DMS 273 treated with DMSO at 0.1 percent for 48 hours (cell line): ENCODE measurements around the gene GATA3.

Experiments
- DNase-seq: peaks from one replicate; lab custom pipeline; 2025; lab: John Stamatoyannopoulos, UW

The GATA3 gene

GRCh38 chr10:8051109-8051821 lies 3.2 kb upstream of the GATA3 start:
- no peak for DNase-seq

- no peak for DNase-seq
Observed at GRCh38 chr10:8051851-8052257, 2.6 kb upstream of the GATA3 start.

- no peak for DNase-seq
Observed at GRCh38 chr10:8052341-8052955, 2.0 kb upstream of the GATA3 start.

GRCh38 chr10:8052956-8053445 lies 1.5 kb upstream of the GATA3 start:
- DNase-seq, result no peak

GRCh38 chr10:8053446-8054243 lies 843 bp upstream of the GATA3 start:
- DNase-seq, result no peak

- DNase-seq, result no peak
Observed at GRCh38 chr10:8054244-8054493, 319 bp upstream of the GATA3 start.

- DNase-seq, result no peak
Observed at GRCh38 chr10:8055420-8056349, 1.2 kb downstream of the GATA3 start.

DNA sequence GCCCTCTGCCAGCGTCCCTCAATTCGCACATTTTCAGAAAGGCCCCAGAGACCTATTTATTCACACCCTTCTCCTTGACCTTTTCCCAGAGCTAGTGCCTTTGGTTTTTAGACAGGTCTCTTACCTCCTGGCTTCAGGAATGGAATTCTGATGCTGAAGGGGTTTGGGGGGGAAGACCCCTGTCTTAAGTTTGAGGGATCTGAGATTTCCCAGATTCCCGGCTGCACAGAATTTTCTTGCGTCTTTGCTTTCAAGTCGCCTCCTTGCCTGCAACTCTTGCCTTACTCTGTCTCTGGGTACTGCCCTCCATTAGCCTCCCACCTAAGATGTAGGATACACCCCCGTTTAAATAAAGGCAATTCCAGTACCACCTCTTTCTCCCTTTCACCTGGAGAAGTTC lies 1.9 kb downstream of the GATA3 start:
- DNase-seq, result no peak

DNA sequence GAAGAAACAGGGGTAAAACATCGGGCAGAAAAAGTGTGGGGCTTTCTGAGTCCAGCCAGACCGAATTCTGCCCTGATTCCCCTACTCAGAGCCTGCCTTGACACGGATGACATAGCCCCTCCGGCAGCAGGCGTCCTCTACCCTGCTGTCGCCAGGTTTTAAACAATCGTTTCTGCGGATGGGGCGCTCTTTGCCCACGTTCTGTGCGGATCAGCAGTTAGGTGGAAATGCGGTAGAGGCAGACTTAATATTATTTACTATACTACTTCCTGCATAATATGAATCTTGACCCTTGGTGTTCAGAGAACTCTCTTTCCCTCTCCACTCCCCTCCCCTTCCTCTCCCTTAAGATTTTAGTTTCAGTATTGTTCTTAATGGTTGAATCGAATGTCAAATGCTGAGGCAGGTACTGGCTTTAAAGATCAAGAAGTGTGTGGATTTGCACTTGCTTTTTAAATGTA lies 2.4 kb downstream of the GATA3 start:
- DNase-seq, result no peak

- no peak for DNase-seq
Observed at GRCh38 chr10:8057636-8058273, 3.3 kb downstream of the GATA3 start.

GRCh38 chr10:8058274-8059111 lies 4.0 kb downstream of the GATA3 start:
- no peak for DNase-seq

DNA sequence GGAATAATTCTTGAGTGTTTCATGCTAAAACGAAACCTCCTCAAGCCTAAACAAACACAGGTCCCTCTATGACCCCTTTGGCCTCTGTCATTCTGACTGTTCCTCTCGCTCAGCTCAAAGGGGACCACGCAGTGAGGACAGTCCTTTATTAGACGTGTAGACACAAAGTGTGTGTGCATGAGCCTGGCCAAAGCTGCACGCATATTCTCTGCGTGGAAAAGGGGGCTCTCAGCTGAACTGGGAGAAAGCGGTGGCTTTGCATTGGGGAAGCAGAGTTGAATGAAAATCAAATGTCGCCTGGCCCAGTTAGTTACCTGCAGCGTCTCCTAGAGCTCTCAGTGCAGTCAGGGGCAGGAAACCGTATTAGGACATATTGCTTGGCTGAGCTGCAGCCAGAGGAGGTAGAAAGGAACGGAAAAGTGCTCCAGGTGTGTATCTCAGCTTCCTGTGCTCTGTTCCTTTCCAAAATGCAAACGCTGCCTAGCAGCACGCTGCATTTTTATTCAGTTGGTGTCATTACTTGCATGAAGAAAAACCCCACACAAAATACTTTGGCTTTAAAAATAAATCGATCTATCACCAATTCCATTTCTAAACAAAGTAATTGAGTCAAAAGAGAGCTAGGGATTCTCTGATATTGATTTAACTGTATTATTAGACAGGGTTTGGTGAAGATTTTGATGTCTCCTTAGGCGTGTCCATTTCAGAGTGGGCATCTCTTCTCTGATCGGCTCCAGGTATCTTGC lies 4.9 kb downstream of the GATA3 start:
- no peak for DNase-seq

DNA sequence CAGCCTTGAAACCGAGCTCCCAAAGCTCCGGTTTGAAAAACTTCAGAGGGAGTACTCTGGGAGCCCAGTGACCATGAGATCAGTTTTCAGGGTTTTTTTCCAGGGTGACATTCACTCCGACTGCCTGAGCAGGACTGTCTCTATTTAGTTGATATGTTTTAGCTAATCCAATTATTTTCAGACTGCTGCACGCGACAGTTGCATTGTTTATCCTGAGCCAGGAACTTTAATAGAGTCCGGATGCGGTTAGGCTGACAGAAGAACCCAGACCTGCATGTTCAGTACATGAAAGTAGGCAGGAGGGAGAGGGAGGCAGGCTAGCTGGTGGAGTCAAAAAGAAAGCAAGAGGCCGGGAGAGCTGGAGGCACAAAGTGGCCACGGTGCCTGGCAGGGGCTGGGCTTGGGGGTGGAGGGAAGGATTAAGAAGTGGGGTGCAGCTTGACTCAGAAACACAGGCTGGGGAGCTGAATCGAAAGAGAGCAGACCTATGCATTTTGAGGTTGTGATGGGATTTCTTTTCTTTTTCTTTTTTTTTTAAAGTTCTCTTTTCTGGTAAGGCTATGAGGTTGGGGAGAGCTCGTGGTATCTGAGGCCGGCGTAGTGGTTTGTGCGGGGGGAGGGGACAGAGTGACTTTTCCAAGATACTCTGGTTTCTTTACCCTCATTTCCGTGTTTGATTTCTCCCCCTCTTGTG lies 5.7 kb downstream of the GATA3 start:
- no peak for DNase-seq

GRCh38 chr10:8060704-8061121 lies 6.2 kb downstream of the GATA3 start:
- no peak for DNase-seq

DNA sequence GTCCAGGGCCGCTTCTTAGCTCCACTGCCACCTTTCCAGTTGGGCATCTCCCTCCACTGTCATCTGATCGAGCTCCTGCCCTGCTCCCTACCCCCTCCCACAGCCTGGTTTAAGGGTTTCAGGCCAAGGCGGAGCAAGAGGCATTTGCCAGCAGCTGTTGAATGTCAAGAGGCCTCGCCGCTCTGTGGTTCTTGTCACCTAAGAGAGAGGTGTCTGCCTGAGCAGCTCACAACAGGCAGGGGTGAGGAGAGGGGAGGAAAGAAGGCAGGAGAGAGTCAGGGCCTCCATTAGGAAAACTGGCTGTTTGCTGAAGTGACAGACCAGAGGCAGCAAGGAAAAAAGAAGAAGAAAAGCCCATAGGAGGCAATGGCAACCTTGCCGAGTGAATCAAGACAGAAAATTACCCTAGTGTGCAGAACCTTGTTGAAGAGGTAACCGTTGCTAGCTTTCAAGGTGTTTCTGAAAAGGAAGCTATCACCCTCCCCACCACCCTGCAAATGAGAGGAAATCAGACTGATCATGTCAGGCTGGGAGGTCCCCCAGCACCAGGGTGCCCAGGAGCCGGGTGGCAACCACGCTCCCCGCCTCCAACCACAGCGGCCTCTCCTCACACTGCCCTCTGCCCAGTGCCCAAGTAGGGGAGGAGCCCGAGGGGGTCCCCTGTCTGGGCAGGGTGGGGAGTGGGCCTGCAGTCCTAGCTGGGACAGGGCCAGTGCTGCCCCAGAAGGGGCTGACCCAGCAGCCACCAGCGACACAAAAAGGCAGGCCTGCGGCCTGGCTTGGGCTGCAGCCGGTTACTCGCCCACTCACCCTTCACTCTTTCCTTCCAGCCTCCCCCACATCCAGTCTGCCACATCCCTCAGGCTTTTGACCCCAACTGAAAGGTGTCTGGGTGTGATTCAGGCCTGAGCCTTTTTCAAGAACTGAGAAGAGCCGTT lies 7.1 kb downstream of the GATA3 start:
- no peak for DNase-seq

- DNase-seq, result no peak
Observed at GRCh38 chr10:8063128-8063908, 8.8 kb downstream of the GATA3 start.

DNA sequence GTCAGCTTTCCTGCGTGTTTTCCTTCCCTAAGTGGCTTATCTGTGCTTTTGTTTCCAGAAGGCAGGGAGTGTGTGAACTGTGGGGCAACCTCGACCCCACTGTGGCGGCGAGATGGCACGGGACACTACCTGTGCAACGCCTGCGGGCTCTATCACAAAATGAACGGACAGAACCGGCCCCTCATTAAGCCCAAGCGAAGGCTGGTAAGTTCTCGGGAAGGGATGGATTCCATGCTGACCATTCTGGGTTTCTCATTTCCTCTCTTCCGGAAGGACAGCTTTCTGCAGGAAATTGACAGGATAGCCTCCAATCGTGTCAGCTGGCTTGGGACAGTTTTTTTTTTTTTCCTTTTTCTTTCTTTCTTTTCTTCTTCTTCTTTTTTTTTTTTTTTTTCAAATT lies 9.4 kb downstream of the GATA3 start:
- DNase-seq, result no peak
